Liver (tissue), 9 donors: ENCODE results near the gene DLX6. TPM values are rescaled to one million over a fixed set of nuclear protein-coding genes. Genes with fewer than 3 reads are reported as not detected.

ENCODE experiments used
- DNase-seq: peaks from one replicate; pipeline ENCODE4 v3.0.0-alpha.2; 2017; ENCODE audit warnings: low spot score
- H3K27ac ChIP-seq, 2 donors: one replicate each; pipeline ENCODE4 v1.7.0; 2013; ENCODE audit warnings: inconsistent platforms in 2 of 2, low read length in 2 of 2, control low read depth in 1 of 2, low read depth in 1 of 2, mild to moderate bottlenecking in 1 of 2
- H3K27me3 ChIP-seq, 4 donors: one replicate each; pipeline versions ENCODE4 v1.6.1 to v1.7.0; 2013; ENCODE audit warnings: low read length in 3 of 4, inconsistent platforms in 1 of 4, mild to moderate bottlenecking in 1 of 4, moderate library complexity in 1 of 4; ENCODE audit not compliant: control insufficient read depth in 4 of 4, insufficient read depth in 4 of 4
- H3K36me3 ChIP-seq, 4 donors: one replicate each; pipeline versions ENCODE4 v1.6.1 to v1.7.0; 2013; ENCODE audit warnings: low read length in 3 of 4, mild to moderate bottlenecking in 3 of 4, low read depth in 1 of 4, moderate library complexity in 1 of 4; ENCODE audit not compliant: control insufficient read depth in 4 of 4, insufficient read depth in 3 of 4
- H3K4me1 ChIP-seq, 4 donors: one replicate each; pipeline versions ENCODE4 v1.6.1 to v1.7.0; 2013; ENCODE audit warnings: low read length in 3 of 4, mild to moderate bottlenecking in 3 of 4, moderate library complexity in 1 of 4; ENCODE audit not compliant: control insufficient read depth in 4 of 4, insufficient read depth in 4 of 4
- H3K4me3 ChIP-seq, 3 donors: one replicate each; pipeline versions ENCODE4 v1.6.1 to v1.7.0; 2013; ENCODE audit warnings: low read length in 3 of 3, control low read depth in 1 of 3, low read depth in 1 of 3, mild to moderate bottlenecking in 1 of 3
- H3K9ac ChIP-seq, 2 donors: one replicate each; pipeline ENCODE4 v1.7.0; 2013; ENCODE audit warnings: low read length in 2 of 2, mild to moderate bottlenecking in 2 of 2, moderate library complexity in 2 of 2, control low read depth in 1 of 2, low read depth in 1 of 2
- H3K9me3 ChIP-seq, 4 donors: one replicate each; pipeline versions ENCODE4 v1.6.1 to v1.7.0; 2013; ENCODE audit warnings: low read length in 3 of 4; ENCODE audit not compliant: control insufficient read depth in 4 of 4
- FOXA1 ChIP-seq: IDR thresholded peaks from 2 replicates; pipeline ENCODE4 v1.6.1; 2016; ENCODE audit warnings: antibody characterized with exemption
- FOXA2 ChIP-seq: IDR thresholded peaks from 2 replicates; pipeline ENCODE4 v1.6.1; 2016; ENCODE audit warnings: antibody characterized with exemption
- GABPA ChIP-seq, 2 donors: IDR thresholded peaks in 1 of 2; conservative IDR thresholded peaks in 1 of 2; 2 replicates each; pipeline ENCODE4 v1.6.1; 2016; ENCODE audit warnings: antibody characterized with exemption in 2 of 2, mild to moderate bottlenecking in 1 of 2, moderate library complexity in 1 of 2
- HNF4A ChIP-seq, 2 donors: conservative IDR thresholded peaks; 2 replicates each; pipeline ENCODE4 v1.6.1; 2016; ENCODE audit warnings: antibody characterized with exemption in 2 of 2, mild to moderate bottlenecking in 2 of 2
- HNF4G ChIP-seq: IDR thresholded peaks from 2 replicates; pipeline ENCODE4 v1.6.1; 2016; ENCODE audit warnings: antibody characterized with exemption
- JUND ChIP-seq, 2 donors: IDR thresholded peaks; 2 replicates each; pipeline ENCODE4 v1.6.1; 2016; ENCODE audit warnings: antibody characterized with exemption in 2 of 2
- NR2F2 ChIP-seq: IDR thresholded peaks from 2 replicates; pipeline ENCODE4 v1.6.1; 2016; ENCODE audit warnings: antibody characterized with exemption
- RAD21 ChIP-seq, 2 donors: IDR thresholded peaks; 2 replicates each; pipeline ENCODE4 v1.6.1; 2016; ENCODE audit warnings: antibody characterized with exemption in 2 of 2, mild to moderate bottlenecking in 2 of 2
- RXRA ChIP-seq, 2 donors: IDR thresholded peaks; 2 replicates each; pipeline ENCODE4 v1.6.1; 2017 to 2018; ENCODE audit warnings: antibody characterized with exemption in 2 of 2, mild to moderate bottlenecking in 1 of 2
- SP1 ChIP-seq: IDR thresholded peaks from 2 replicates; pipeline ENCODE4 v1.6.1; 2018; ENCODE audit warnings: antibody characterized with exemption, mild to moderate bottlenecking
- TAF1 ChIP-seq: conservative IDR thresholded peaks from 2 replicates; pipeline ENCODE4 v1.6.1; 2016; ENCODE audit warnings: antibody characterized with exemption, mild to moderate bottlenecking
- YY1 ChIP-seq: IDR thresholded peaks from 2 replicates; pipeline ENCODE4 v1.6.1; 2016; ENCODE audit warnings: antibody characterized with exemption, mild to moderate bottlenecking
- WGBS: extraction: QIAGEN DNeasy Blood & Tissue Kit; methylation state at CpG from one replicate; pipeline ENCODE4 v1.1.7; 2013; 5-methylcytosine and 5-hydroxymethylcytosine counted together
- polyA plus RNA-seq, 2 donors: library from polyadenylated mRNA; stranded (reverse) in 1 of 2; unstranded in 1 of 2; fragments of 200-250 nt in 1 of 2; fragments of >200 nt in 1 of 2; fragmentation: Nextera tagmentation in 1 of 2; extraction: Ambion mirVana in 1 of 2; gene quantifications; one replicate each; pipeline versions ENCODE4 v1.2.1 to v1.2.3, GENCODE V29; 2013 to 2015
- total RNA-seq, 2 donors: library from RNA; depleted of rRNA; stranded (reverse); fragments of >200 nt; gene quantifications; one replicate each; pipeline ENCODE4 v1.2.3, GENCODE V29; 2014
- TF ChIP-seq, protein P1 (sequence below): IDR thresholded peaks from 2 replicates; pipeline ENCODE4 v1.6.1; 2016; ENCODE audit warnings: antibody characterized with exemption
- TF ChIP-seq, protein P2 (sequence below): IDR thresholded peaks from 2 replicates; pipeline ENCODE4 v1.6.1; 2016; ENCODE audit warnings: antibody characterized with exemption
- TF ChIP-seq, protein P3 (sequence below): IDR thresholded peaks from 2 replicates; pipeline ENCODE4 v1.6.1; 2016; ENCODE audit warnings: antibody characterized with exemption, mild to moderate bottlenecking
- donor health status: healthy.
- donor health status: healthy.
- donor health status: healthy.
- donor health status: healthy.
- donor health status: healthy.

DLX6 gene
- total and polyA plus RNA-seq, 4 donors, result not detected

DNA sequence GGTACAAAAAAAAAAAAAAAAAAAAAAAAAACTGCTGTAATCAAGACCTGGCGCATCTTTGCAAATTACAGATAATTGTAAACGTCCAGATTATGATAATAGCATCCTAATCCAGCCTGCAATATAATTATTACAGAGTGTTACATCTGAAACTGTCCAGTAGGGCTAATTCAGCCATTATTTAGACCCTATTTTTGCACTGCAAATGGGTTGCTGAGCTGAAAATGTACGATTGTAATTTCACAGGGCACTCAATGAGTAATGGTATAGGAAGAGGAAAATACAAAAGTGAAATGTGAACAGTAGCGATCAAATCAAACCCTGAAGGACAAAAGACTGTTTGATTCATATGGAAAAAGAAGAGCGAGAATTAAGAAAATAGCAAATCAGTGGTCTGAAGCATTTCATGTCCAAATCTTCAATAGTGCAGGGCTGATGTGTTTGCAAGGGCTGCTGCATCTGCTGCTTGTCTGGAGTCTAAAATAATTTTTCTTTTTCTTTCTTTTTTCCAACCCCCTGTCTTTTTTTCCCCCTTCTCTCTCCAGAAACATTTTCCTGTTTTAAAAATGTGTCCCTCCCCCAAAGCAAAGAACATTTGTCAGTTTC is 8.9 kb downstream of the DLX6 start:
- TF ChIP-seq RAD21 (IDR thresholded peaks at IDR 0.05) (no peak), GABPA (IDR thresholded peaks at IDR 0.05 in 1 of 2, conservative IDR thresholded peaks at IDR 0.05 in 1 of 2) (no peak), FOXA1 (no peak)
- peaks cover 2 to 11% (median 5%) of the 10 kb centered on the region in 4 donors for H3K4me1 ChIP-seq
- H3K9ac ChIP-seq, result no peak overlapping the region
- 17% methylated on average over 5 of the region's 5 CpGs for WGBS
- H3K36me3 ChIP-seq, result no peaks in the 10 kb centered on the region
- H3K9me3 ChIP-seq, result peaks cover 0 to 3% (median 0%) of the 10 kb centered on the region in 4 donors
- no peak overlapping the region for H3K27ac ChIP-seq
- peaks cover 7 to 52% (median 28%) of the 10 kb centered on the region in 4 donors for H3K27me3 ChIP-seq
- H3K4me3 ChIP-seq, result no peak overlapping the region
- DNase-seq, result no peak

DNA sequence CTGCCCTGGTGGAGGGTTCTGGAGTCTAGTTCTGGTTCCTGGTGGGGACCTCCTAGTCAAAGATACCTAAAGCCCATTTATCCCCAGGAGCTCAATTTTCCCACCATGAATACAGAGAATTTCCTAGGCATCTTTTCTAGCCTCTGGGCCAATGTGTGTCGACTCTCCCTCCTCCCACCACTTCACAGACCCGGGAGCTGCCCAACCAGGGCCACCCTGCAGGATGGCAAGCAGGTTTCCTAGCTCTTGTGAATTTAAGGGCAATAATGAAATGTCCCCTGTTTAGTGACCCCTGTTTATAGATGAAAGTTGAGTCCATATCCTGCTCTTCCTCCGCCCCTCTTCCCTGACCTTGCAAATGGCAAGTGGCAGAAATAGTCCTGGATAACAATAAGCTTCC is 9.9 kb downstream of the DLX6 start:
- Histone ChIP-seq H3K9me3 (peaks cover 0 to 3% (median 0%) of the 10 kb centered on the region in 4 donors), H3K27ac (no peak overlapping the region), H3K27me3 (peaks cover 7 to 49% (median 26%) of the 10 kb centered on the region in 4 donors), H3K4me1 (peaks cover 2 to 11% (median 5%) of the 10 kb centered on the region in 4 donors), H3K4me3 (no peak overlapping the region), H3K36me3 (no peaks in the 10 kb centered on the region), H3K9ac (no peak overlapping the region)
- no peak for DNase-seq
- TF ChIP-seq JUND (IDR thresholded peaks at IDR 0.05), result no peak
- TF ChIP-seq, protein P1, sequence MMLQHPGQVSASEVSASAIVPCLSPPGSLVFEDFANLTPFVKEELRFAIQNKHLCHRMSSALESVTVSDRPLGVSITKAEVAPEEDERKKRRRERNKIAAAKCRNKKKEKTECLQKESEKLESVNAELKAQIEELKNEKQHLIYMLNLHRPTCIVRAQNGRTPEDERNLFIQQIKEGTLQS, result no peak
- TF ChIP-seq, protein P2, sequence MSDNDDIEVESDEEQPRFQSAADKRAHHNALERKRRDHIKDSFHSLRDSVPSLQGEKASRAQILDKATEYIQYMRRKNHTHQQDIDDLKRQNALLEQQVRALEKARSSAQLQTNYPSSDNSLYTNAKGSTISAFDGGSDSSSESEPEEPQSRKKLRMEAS, result no peak
- no peak for TF ChIP-seq SP1
- TF ChIP-seq HNF4G, result no peak
- TF ChIP-seq HNF4A (conservative IDR thresholded peaks at IDR 0.05), result no peak
- no peak for TF ChIP-seq YY1
- no peak for TF ChIP-seq FOXA2
- TF ChIP-seq TAF1, result no peak
- TF ChIP-seq, protein P3, sequence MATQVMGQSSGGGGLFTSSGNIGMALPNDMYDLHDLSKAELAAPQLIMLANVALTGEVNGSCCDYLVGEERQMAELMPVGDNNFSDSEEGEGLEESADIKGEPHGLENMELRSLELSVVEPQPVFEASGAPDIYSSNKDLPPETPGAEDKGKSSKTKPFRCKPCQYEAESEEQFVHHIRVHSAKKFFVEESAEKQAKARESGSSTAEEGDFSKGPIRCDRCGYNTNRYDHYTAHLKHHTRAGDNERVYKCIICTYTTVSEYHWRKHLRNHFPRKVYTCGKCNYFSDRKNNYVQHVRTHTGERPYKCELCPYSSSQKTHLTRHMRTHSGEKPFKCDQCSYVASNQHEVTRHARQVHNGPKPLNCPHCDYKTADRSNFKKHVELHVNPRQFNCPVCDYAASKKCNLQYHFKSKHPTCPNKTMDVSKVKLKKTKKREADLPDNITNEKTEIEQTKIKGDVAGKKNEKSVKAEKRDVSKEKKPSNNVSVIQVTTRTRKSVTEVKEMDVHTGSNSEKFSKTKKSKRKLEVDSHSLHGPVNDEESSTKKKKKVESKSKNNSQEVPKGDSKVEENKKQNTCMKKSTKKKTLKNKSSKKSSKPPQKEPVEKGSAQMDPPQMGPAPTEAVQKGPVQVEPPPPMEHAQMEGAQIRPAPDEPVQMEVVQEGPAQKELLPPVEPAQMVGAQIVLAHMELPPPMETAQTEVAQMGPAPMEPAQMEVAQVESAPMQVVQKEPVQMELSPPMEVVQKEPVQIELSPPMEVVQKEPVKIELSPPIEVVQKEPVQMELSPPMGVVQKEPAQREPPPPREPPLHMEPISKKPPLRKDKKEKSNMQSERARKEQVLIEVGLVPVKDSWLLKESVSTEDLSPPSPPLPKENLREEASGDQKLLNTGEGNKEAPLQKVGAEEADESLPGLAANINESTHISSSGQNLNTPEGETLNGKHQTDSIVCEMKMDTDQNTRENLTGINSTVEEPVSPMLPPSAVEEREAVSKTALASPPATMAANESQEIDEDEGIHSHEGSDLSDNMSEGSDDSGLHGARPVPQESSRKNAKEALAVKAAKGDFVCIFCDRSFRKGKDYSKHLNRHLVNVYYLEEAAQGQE, result no peak
- TF ChIP-seq RAD21 (IDR thresholded peaks at IDR 0.05), result no peak
- 18% methylated on average over 3 of the region's 3 CpGs for WGBS

DNA sequence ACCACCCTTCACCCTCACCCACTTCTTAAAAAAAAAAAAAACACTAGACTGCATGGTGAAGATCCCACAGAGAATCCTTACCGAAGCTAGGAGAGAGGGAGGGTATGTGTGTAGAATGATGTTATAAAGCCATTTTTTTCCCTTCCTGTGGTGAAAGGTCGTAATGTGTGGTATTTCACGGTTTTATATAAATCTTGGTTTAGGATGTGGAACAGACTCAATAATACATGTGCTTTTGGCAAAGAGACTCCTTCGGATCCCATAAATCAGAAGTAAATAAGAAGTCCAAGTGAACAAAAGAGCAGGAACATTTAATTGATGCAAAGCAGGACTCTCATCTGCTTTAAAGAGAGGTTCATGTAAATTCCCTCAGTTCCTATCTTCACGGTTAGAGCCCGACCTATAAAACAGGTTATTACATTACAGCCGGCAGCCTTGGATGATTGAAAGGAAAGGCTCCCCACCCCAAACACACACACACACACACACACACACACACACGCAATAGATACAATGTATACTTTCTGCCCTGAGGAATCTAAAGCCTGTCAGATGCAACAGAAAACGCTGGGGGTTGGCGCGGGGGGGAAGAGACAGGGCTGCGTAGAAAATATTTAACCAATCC is 10.5 kb downstream of the DLX6 start:
- DNase-seq, result no peak
- Histone ChIP-seq H3K27ac (no peak overlapping the region), H3K9ac (no peak overlapping the region), H3K36me3 (no peaks in the 10 kb centered on the region), H3K27me3 (peaks cover 7 to 49% (median 26%) of the 10 kb centered on the region in 4 donors), H3K4me3 (no peak overlapping the region), H3K9me3 (peaks cover 0 to 3% (median 0%) of the 10 kb centered on the region in 4 donors), H3K4me1 (peaks cover 2 to 13% (median 7%) of the 10 kb centered on the region in 4 donors)
- 7% methylated on average over 12 of the region's 12 CpGs for WGBS
- TF ChIP-seq NR2F2 (no peak), GABPA (IDR thresholded peaks at IDR 0.05 in 1 of 2, conservative IDR thresholded peaks at IDR 0.05 in 1 of 2) (no peak), HNF4A (conservative IDR thresholded peaks at IDR 0.05) (no peak), RXRA (IDR thresholded peaks at IDR 0.05) (no peak), SP1 (no peak), FOXA2 (no peak), RAD21 (IDR thresholded peaks at IDR 0.05) (no peak), HNF4G (no peak), TAF1 (no peak), YY1 (no peak), JUND (IDR thresholded peaks at IDR 0.05) (no peak), FOXA1 (no peak)
- TF ChIP-seq, protein P1, result no peak
- TF ChIP-seq, protein P2, result no peak
- TF ChIP-seq, protein P3, result no peak
